ENCODE measurements around the gene MARCHF11. TPM values are rescaled to one million over a fixed set of nuclear protein-coding genes. Genes with fewer than 3 reads are reported as not detected.

The MARCHF11 gene
- total RNA-seq, 1 donor from 2014 or later = not detected

DNA sequence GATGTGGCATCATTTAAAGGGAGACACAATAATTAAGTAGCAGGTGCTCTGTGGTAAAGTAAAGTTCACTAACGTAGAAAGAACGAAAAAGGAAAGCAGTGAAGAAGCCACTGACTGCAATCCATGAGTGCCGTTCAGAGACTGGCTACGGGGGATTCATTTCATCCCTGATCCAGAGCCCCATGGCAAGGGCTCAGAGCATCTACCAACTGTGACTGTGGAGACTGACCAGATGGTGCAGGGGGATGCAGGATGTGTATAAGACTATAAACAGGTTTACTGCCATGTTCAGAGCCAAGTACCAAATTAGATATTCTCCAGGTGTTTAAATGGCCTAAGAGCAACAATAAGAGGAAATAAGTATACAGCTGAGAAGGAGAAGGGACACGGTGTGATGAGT lies 47.7 kb downstream of the MARCHF11 start:
- Histone ChIP-seq H3K36me3 (ENCODE audit: control insufficient read depth, insufficient read depth, low read length) (no peaks in the 10 kb centered on the region), H3K27me3 (ENCODE audit: control insufficient read depth, insufficient read depth, low read length) (no peaks in the 10 kb centered on the region), H3K4me3 (ENCODE audit: low read depth, low read length) (no peak overlapping the region)
- no peak for TF ChIP-seq CTCF (IDR thresholded peaks at IDR 0.05; ENCODE audit: insufficient read depth, low read length, poor library complexity, severe bottlenecking)
- DNase-seq (ENCODE audit: low read depth) = no peak

DNA sequence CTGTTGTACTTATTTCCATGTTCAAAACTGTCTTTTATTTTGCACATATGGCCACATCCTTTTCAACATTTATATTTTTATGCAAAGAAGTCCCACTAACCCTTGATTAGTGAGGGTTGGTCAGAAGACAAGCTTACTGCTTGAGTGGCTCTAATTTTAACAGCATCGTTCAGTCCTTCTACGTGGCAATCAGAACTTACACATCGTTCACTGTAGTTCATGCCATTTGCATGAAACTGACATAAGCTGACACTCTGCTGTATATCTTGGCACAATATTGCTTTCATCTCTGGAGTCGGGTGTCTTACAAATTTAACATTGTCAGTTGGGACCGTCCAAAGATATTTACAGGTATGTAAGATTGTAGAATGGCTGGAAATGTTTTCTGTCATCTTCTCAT lies 50.6 kb downstream of the MARCHF11 start:
- Histone ChIP-seq H3K4me3 (ENCODE audit: low read depth, low read length) (no peak overlapping the region), H3K36me3 (ENCODE audit: control insufficient read depth, insufficient read depth, low read length) (no peaks in the 10 kb centered on the region), H3K27me3 (ENCODE audit: control insufficient read depth, insufficient read depth, low read length) (no peaks in the 10 kb centered on the region)
- DNase-seq (ENCODE audit: low read depth) = no peak
- TF ChIP-seq CTCF (IDR thresholded peaks at IDR 0.05; ENCODE audit: insufficient read depth, low read length, poor library complexity, severe bottlenecking) = no peak

DNA sequence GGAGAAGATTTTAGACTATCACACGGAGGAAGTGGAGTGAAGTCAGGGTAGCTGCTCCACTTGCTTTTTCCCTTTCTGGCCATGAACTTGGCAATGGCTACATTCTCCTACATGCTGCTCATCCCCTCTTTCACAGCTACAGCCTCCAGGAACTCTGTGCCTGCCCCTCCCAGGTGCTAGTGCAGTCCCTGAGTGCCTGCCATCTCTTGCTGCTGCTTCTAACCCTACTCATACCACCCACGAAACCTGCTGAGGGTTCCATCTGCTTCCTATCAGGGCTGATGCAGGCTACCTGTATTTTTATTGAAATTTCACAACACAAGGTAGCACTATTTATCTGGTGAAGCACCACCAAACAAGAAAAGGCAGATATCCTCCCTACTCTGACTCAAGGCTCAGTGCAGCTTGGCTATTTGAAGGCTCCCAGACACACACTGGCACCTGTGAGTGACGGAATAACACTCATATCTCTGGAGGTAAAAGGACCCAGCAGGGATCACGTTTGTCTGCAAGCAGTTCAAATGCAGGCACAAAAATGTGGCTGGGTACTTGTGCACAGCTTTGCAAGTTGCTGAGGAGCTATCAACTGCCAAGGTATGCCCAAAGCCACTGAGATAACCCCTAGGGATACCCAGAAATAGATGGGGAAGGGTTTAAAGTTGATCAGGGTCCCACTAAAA lies 51.6 kb downstream of the MARCHF11 start:
- TF ChIP-seq CTCF (IDR thresholded peaks at IDR 0.05; ENCODE audit: insufficient read depth, low read length, poor library complexity, severe bottlenecking) = no peak
- no peak overlapping the region for H3K4me3 ChIP-seq (ENCODE audit: low read depth, low read length)

DNA sequence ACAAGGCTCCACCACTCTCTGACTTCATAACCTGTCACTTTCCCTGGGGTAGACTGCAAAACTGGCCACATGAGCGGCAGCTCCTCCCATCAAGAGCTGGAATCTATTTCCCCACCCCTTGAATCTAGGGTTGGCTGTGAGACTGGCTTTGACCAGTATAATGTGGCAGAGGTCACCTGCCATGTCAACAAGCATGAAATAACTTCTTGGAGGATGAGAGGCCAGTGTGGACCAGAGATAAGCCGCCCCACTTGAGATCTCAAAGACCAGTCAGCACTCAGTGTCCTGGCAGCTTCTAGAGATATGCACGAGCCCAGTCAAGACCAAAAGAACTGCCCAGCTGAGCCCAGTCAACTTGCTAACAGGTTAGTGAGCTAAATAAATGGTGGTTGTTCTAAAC lies 59.0 kb downstream of the MARCHF11 start:
- DNase-seq (ENCODE audit: low read depth) = no peak
- no peak for TF ChIP-seq CTCF (IDR thresholded peaks at IDR 0.05; ENCODE audit: insufficient read depth, low read length, poor library complexity, severe bottlenecking)
- Histone ChIP-seq H3K4me3 (ENCODE audit: low read depth, low read length) (no peak overlapping the region), H3K36me3 (ENCODE audit: control insufficient read depth, insufficient read depth, low read length) (no peaks in the 10 kb centered on the region), H3K27me3 (ENCODE audit: control insufficient read depth, insufficient read depth, low read length) (no peaks in the 10 kb centered on the region)

More for the DNA sequence above, 51.6 kb downstream of the MARCHF11 start:
- Histone ChIP-seq H3K27me3 (ENCODE audit: control insufficient read depth, insufficient read depth, low read length) (no peaks in the 10 kb centered on the region), H3K36me3 (ENCODE audit: control insufficient read depth, insufficient read depth, low read length) (no peaks in the 10 kb centered on the region)
- DNase-seq (ENCODE audit: low read depth) = no peak

- no peak for TF ChIP-seq CTCF (IDR thresholded peaks at IDR 0.05; ENCODE audit: insufficient read depth, low read length, poor library complexity, severe bottlenecking)
These were observed 59.8 kb downstream of the MARCHF11 start for GRCh38 chr5:16119790-16120189.

GRCh38 chr5:16115140-16115539 lies 64.5 kb downstream of the MARCHF11 start:
- no peaks in the 10 kb centered on the region for H3K36me3 ChIP-seq (ENCODE audit: control insufficient read depth, insufficient read depth, low read length)
- no peak overlapping the region for H3K4me3 ChIP-seq (ENCODE audit: low read depth, low read length)
- no peaks in the 10 kb centered on the region for H3K27me3 ChIP-seq (ENCODE audit: control insufficient read depth, insufficient read depth, low read length)
- TF ChIP-seq CTCF (IDR thresholded peaks at IDR 0.05; ENCODE audit: insufficient read depth, low read length, poor library complexity, severe bottlenecking) = no peak
- DNase-seq (ENCODE audit: low read depth) = no peak

More at GRCh38 chr5:16119790-16120189, 59.8 kb downstream of the MARCHF11 start:
- H3K27me3 ChIP-seq (ENCODE audit: control insufficient read depth, insufficient read depth, low read length) = no peaks in the 10 kb centered on the region
- no peak overlapping the region for H3K4me3 ChIP-seq (ENCODE audit: low read depth, low read length)
- H3K36me3 ChIP-seq (ENCODE audit: control insufficient read depth, insufficient read depth, low read length) = no peaks in the 10 kb centered on the region
- DNase-seq (ENCODE audit: low read depth) = no peak
